NCI-H1105 treated with DMSO at 0.1 percent for 48 hours (cell line): ENCODE results near the gene DOCK7.

Source experiments
- DNase-seq: peaks from one replicate; lab custom pipeline; 2025; lab: John Stamatoyannopoulos, UW

DOCK7 gene

DNA sequence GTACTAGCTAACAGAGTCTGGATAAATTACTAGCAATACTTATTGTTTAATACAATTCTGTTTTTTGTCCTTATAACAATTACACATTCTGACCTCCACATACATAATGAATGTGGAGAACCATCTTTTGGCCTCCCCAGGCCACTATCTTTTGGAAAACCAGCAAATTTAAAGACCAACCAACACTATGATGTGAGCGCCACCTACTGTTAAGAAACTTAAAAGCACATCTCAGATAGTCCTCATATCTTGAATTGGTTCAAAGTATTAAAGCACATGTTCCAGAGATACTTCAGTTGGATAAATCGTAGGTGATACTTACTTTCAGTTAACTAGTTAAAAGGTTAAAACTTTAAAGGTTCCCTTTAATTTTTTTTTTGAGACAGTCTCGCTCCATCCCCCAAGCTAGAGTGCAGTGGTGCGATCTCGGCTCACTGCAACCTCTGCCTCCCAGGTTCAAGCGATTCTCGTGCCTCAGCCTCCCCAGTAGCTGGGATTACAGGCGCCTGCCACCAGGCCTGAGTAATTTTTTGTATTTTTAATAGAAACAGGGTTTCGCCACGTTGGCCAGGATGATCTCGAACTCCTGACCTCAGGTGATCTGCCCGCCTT is 280.7 kb downstream of the DOCK7 start:
- DNase-seq: peak; percentile 60

GRCh38 chr1:62406576-62406975 is 281.6 kb downstream of the DOCK7 start:
- no peak for DNase-seq

- no peak for DNase-seq
Observed at GRCh38 chr1:62405247-62405646, 282.9 kb downstream of the DOCK7 start.
